Pancreas (tissue), 10 donors: ENCODE results near the gene GSTM1. TPM values are rescaled to one million over a fixed set of nuclear protein-coding genes. Genes with fewer than 3 reads are reported as not detected.

ENCODE experiments used
- ATAC-seq, 4 donors: fragments of 200-7000 bp; cut with Tn5 transposase; one replicate each; pipeline versions ENCODE4 v1.8.0 to v1.9.1; 2020; ENCODE audit warnings: mild to moderate bottlenecking in 4 of 4, moderate library complexity in 4 of 4
- DNase-seq, 6 donors: peaks; one replicate each; pipeline ENCODE4 v3.0.0-alpha.2; 2020
- FAIRE-seq: peaks from 2 replicates; lab custom pipeline; 2012; peaks lifted over from hg19 to GRCh38; lab: Jason Lieb, UNC
- H3K27ac ChIP-seq, 4 donors: fragments of 200-600 bp; sonication (generic); 1 replicate in 3 of 4; 2 replicates in 1 of 4; pipeline versions ENCODE4 v1.5.0 to v1.8.0; 2020
- H3K27me3 ChIP-seq, 4 donors: fragments of 200-600 bp; one replicate each; pipeline ENCODE4 v1.8.0; 2021
- H3K36me3 ChIP-seq, 3 donors: fragments of 200-600 bp; sonication (generic) in 1 of 3; one replicate each; pipeline versions ENCODE4 v1.5.0 to v1.8.0; 2020 to 2021
- H3K4me1 ChIP-seq, 3 donors: fragments of 200-600 bp; one replicate each; pipeline ENCODE4 v1.8.0; 2021
- H3K4me3 ChIP-seq, 4 donors: fragments of 200-600 bp; sonication (generic) in 2 of 4; one replicate each; pipeline versions ENCODE4 v1.5.0 to v1.8.0; 2020 to 2021
- H3K9me3 ChIP-seq, 4 donors: fragments of 200-600 bp; one replicate each; pipeline ENCODE4 v1.8.0; 2021
- CTCF ChIP-seq, 4 donors: fragments of 200-600 bp; sonication (generic) in 3 of 4; IDR thresholded peaks; one replicate each; pipeline versions ENCODE4 v1.5.0 to v1.8.0; 2021; ENCODE audit warnings: antibody characterized with exemption in 4 of 4
- WGBS, 2 donors: extraction: QIAGEN DNeasy Blood & Tissue Kit; methylation state at CpG; one replicate each; pipeline ENCODE4 v1.1.7; 2013; 5-methylcytosine and 5-hydroxymethylcytosine counted together
- intact Hi-C, 3 donors: fragments of 100-400 bp; cut with DNase I; formaldehyde crosslinking; loops; one replicate each; pipeline versions ENCODE4 v1.11.1 to v1.14.2; 2022
- polyA plus RNA-seq, 2 donors: library from polyadenylated mRNA; stranded (reverse); fragments of 200-250 nt; gene quantifications; one replicate each; pipeline ENCODE4 v1.2.3, GENCODE V29; 2013
- total RNA-seq, 6 donors: library from RNA; stranded (reverse); fragmentation: NEBNext Ultra II Directional in 4 of 6; extraction: Animal tissue kit (Norgen Biotek cat#: 25700) in 4 of 6; gene quantifications; one replicate each; pipeline versions ENCODE4 v1.2.1 to v1.2.4, GENCODE V29; 2021 to 2023
- donor health status: healthy with polysubstance abuse.
- donor health status: DM: no; HTN: no; CAD: no; lungs with moderate emphysema.
- donor health status: DM: no; HTN: no; CAD: no.
- donor health status: control.
- donor health status: control.
- donor health status: Bipolar disorder and iron deficiency.
- donor health status: DM: yes; HTN: yes; CAD: no.
- donor health status: DM: no; HTN: no; CAD: no.
- donor health status: DM: no; HTN: no; CAD: no.
- donor health status: DM: yes; HTN: yes; CAD: no.

Gene GSTM1
- total and polyA plus RNA-seq, 8 donors: 21.7 to 41.8 (median 26.9) TPM; not detected in 3

- H3K4me3 ChIP-seq: no peak overlapping the region
- ATAC-seq: peak; percentile 73 to 98 (median 88)
- DNase-seq: no peak
- H3K4me1 ChIP-seq: no peaks in the 10 kb centered on the region
- peak in 1 of 4 donors; percentile 9 for TF ChIP-seq CTCF (IDR thresholded peaks at IDR 0.05)
- FAIRE-seq: no peak
- WGBS, 2 donors: 29 to 33% methylated on average over 2 of the region's 2 CpGs
- H3K36me3 ChIP-seq: no peaks in the 10 kb centered on the region
- no peaks in the 10 kb centered on the region for H3K9me3 ChIP-seq
- intact Hi-C loops: no loop called here
- H3K27ac ChIP-seq: no peak overlapping the region
- no peaks in the 10 kb centered on the region for H3K27me3 ChIP-seq
Observed at GRCh38 chr1:109718495-109718894, 30.9 kb downstream of the GSTM1 start.

GRCh38 chr1:109719337-109719837, 31.8 kb downstream of the GSTM1 start:
- 72 to 74% methylated on average over 5 of the region's 5 CpGs for WGBS, 2 donors
- Histone ChIP-seq H3K9me3 (no peaks in the 10 kb centered on the region), H3K27me3 (no peaks in the 10 kb centered on the region), H3K36me3 (no peaks in the 10 kb centered on the region), H3K4me3 (no peak overlapping the region), H3K27ac (no peak overlapping the region), H3K4me1 (peaks cover 0 to 4% (median 0%) of the 10 kb centered on the region in 3 donors)
- DNase-seq: no peak
- no peak for TF ChIP-seq CTCF (IDR thresholded peaks at IDR 0.05)
- no peak for FAIRE-seq
- ATAC-seq: no peak
- intact Hi-C loops: no loop called here

- Histone ChIP-seq H3K4me1 (peaks cover 0 to 9% (median 0%) of the 10 kb centered on the region in 3 donors), H3K4me3 (no peak overlapping the region), H3K9me3 (no peaks in the 10 kb centered on the region), H3K27me3 (no peaks in the 10 kb centered on the region), H3K36me3 (no peaks in the 10 kb centered on the region), H3K27ac (no peak overlapping the region)
- no peak for ATAC-seq
- no peak for TF ChIP-seq CTCF (IDR thresholded peaks at IDR 0.05)
- DNase-seq: no peak
- WGBS, 2 donors: 84 to 90% methylated on average over 5 of the region's 5 CpGs
- FAIRE-seq: no peak
- intact Hi-C loops: no loop called here
Observed at GRCh38 chr1:109721042-109721441, 33.4 kb downstream of the GSTM1 start.

- no peak for FAIRE-seq
- Histone ChIP-seq H3K9me3 (no peaks in the 10 kb centered on the region), H3K36me3 (no peaks in the 10 kb centered on the region), H3K27me3 (no peaks in the 10 kb centered on the region), H3K4me1 (peaks cover 0 to 12% (median 0%) of the 10 kb centered on the region in 3 donors), H3K4me3 (no peak overlapping the region), H3K27ac (no peak overlapping the region)
- no peak for TF ChIP-seq CTCF (IDR thresholded peaks at IDR 0.05)
- intact Hi-C loops: no loop called here
- ATAC-seq: no peak
- 98 to 100% methylated on average over 1 of the region's 1 CpG for WGBS, 2 donors
- no peak for DNase-seq
Observed at GRCh38 chr1:109721971-109722370, 34.4 kb downstream of the GSTM1 start.

- no peak for TF ChIP-seq CTCF (IDR thresholded peaks at IDR 0.05)
- intact Hi-C loops: no loop called here
- no peaks in the 10 kb centered on the region for H3K36me3 ChIP-seq
Observed at GRCh38 chr1:109722908-109723691, 35.5 kb downstream of the GSTM1 start.

More at GRCh38 chr1:109722908-109723691, 35.5 kb downstream of the GSTM1 start:
- DNase-seq: no peak
- no peaks in the 10 kb centered on the region for H3K9me3 ChIP-seq
- no peak for FAIRE-seq
- 76 to 87% methylated on average over 7 of the region's 7 CpGs for WGBS, 2 donors
- no peak for ATAC-seq
- H3K27ac ChIP-seq: no peak overlapping the region
- H3K4me3 ChIP-seq: no peak overlapping the region
- H3K4me1 ChIP-seq: peaks cover 0 to 12% (median 0%) of the 10 kb centered on the region in 3 donors
- H3K27me3 ChIP-seq: no peaks in the 10 kb centered on the region
